Endodermal cell (in vitro differentiated cells): Measurements from ENCODE around the gene MINK1. TPM values are rescaled to one million over a fixed set of nuclear protein-coding genes. Genes with fewer than 3 reads are reported as not detected.

Experiments
- DNase-seq: peaks from one replicate; pipeline ENCODE4 v3.0.0-alpha.2; 2017
- H3K27ac ChIP-seq: 2 replicates; pipeline ENCODE4 v1.5.1; 2013; ENCODE audit warnings: mild to moderate bottlenecking, low read depth, low read length, moderate library complexity
- H3K27me3 ChIP-seq: 2 replicates; pipeline ENCODE4 v1.6.1; 2013; ENCODE audit warnings: mild to moderate bottlenecking, low read length, moderate library complexity; ENCODE audit not compliant: insufficient read depth, control insufficient read depth, poor library complexity, severe bottlenecking
- H3K36me3 ChIP-seq: 2 replicates; pipeline ENCODE4 v1.7.0; 2013; ENCODE audit warnings: mild to moderate bottlenecking, low read length, moderate library complexity; ENCODE audit not compliant: control insufficient read depth, insufficient read depth
- H3K4me1 ChIP-seq: one replicate; pipeline ENCODE4 v1.7.0; 2013; ENCODE audit warnings: low read length; ENCODE audit not compliant: control insufficient read depth, insufficient read depth
- H3K4me3 ChIP-seq: 2 replicates; pipeline ENCODE4 v1.5.1; 2013; ENCODE audit warnings: mild to moderate bottlenecking, low read length, moderate library complexity
- H3K9ac ChIP-seq: 2 replicates; pipeline ENCODE4 v1.6.1; 2013; ENCODE audit warnings: mild to moderate bottlenecking, low read length, moderate library complexity; ENCODE audit not compliant: poor library complexity, severe bottlenecking; ENCODE audit errors: extremely low read depth
- H3K9me3 ChIP-seq: 2 replicates; pipeline ENCODE4 v1.6.1; 2013; ENCODE audit warnings: mild to moderate bottlenecking, low read length, moderate library complexity; ENCODE audit not compliant: control insufficient read depth
- H3K27ac Mint-ChIP-seq: 2 replicates; pipeline ENCODE4 v1.8.0; 2020; ENCODE audit warnings: mixed read lengths
- H3K27me3 Mint-ChIP-seq: 2 replicates; pipeline ENCODE4 v1.8.0; 2021; ENCODE audit warnings: mild to moderate bottlenecking, mixed read lengths; ENCODE audit not compliant: insufficient read depth
- H3K36me3 Mint-ChIP-seq: 2 replicates; pipeline ENCODE4 v1.8.0; 2020; ENCODE audit warnings: low read depth, mixed read lengths
- H3K4me1 Mint-ChIP-seq: 2 replicates; pipeline ENCODE4 v1.8.0; 2020; ENCODE audit warnings: mixed read lengths
- H3K4me3 Mint-ChIP-seq: 2 replicates; pipeline ENCODE4 v1.8.0; 2020; ENCODE audit warnings: mild to moderate bottlenecking, moderate library complexity, mixed read lengths
- H3K9me3 Mint-ChIP-seq: 2 replicates; pipeline ENCODE4 v1.8.0; 2020; ENCODE audit warnings: mild to moderate bottlenecking, mixed read lengths
- CTCF ChIP-seq: fragments of 200-600 bp; sonication (generic); conservative IDR thresholded peaks from 2 replicates; pipeline ENCODE4 v1.5.0; 2021; ENCODE audit warnings: antibody characterized with exemption, mild to moderate bottlenecking
- WGBS, 2 experiments: methylation state at CpG; one replicate each; pipeline versions ENCODE4 v1.1.5 to v1.1.7; 2013; ENCODE audit warnings: missing lambda C conversion rate in 2 of 2, mixed read lengths in 1 of 2; ENCODE audit not compliant: insufficient coverage in 1 of 2, insufficient read length in 1 of 2; 5-methylcytosine and 5-hydroxymethylcytosine counted together
- total RNA-seq, 2 donors: library from RNA; stranded (reverse); fragmentation: NEBNext Ultra II Directional in 1 of 2; extraction: Animal tissue kit (Norgen Biotek cat#: 25700) in 1 of 2; gene quantifications; 2 replicates in 1 of 2; 3 replicates in 1 of 2; pipeline ENCODE4 v1.2.1, GENCODE V29; 2021

Gene MINK1
- total RNA-seq, 2 donors from 2014 or later, result 75.0 to 79.7 TPM

- no peak overlapping the region for H3K4me3 ChIP-seq
- WGBS, 2 experiments, result 94 to 100% methylated on average over 7 to 12 of the region's 12 CpGs
Observed at GRCh38 chr17:4886830-4887229, 53.7 kb downstream of the MINK1 start.

DNA sequence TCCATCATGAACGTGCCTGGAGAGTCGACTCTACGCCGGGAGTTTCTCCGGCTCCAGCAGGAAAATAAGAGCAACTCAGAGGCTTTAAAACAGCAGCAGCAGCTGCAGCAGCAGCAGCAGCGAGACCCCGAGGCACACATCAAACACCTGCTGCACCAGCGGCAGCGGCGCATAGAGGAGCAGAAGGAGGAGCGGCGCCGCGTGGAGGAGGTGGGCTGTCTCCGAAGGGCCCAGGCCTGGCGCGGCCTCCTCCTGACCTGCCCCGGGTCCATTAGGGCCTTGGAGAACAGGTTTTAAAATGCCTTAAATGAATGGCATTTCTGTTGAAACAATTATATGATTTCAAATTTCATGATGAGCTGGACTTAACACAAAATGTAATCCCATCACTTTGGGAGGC lies 54.4 kb downstream of the MINK1 start:
- 93 to 95% methylated on average over 15 to 18 of the region's 18 CpGs for WGBS, 2 experiments

More at GRCh38 chr17:4886830-4887229, 53.7 kb downstream of the MINK1 start:
- no peak for DNase-seq
- no peaks in the 10 kb centered on the region for H3K27me3 Mint-ChIP-seq
- Histone ChIP-seq H3K36me3 (peaks cover 26% of the 10 kb centered on the region), H3K27ac (no peak overlapping the region), H3K27me3 (no peaks in the 10 kb centered on the region), H3K4me1 (no peaks in the 10 kb centered on the region), H3K9me3 (no peaks in the 10 kb centered on the region), H3K9ac (no peak overlapping the region)
- H3K4me1 Mint-ChIP-seq, result no peaks in the 10 kb centered on the region
- no peak for TF ChIP-seq CTCF
- no peaks in the 10 kb centered on the region for H3K9me3 Mint-ChIP-seq
- no peak overlapping the region for H3K27ac Mint-ChIP-seq
- no peak overlapping the region for H3K4me3 Mint-ChIP-seq
- peaks cover 46% of the 10 kb centered on the region for H3K36me3 Mint-ChIP-seq

GRCh38 chr17:4891411-4892410 lies 58.6 kb downstream of the MINK1 start:
- Mint-ChIP-seq H3K36me3 (peaks cover 37% of the 10 kb centered on the region), H3K9me3 (no peaks in the 10 kb centered on the region), H3K4me1 (no peaks in the 10 kb centered on the region), H3K27ac (no peak overlapping the region), H3K4me3 (no peak overlapping the region), H3K27me3 (no peaks in the 10 kb centered on the region)
- 90 to 93% methylated on average over 29 to 42 of the region's 42 CpGs for WGBS, 2 experiments
- H3K36me3 ChIP-seq, result peaks cover 43% of the 10 kb centered on the region
- DNase-seq, result no peak
- H3K27ac ChIP-seq, result no peak overlapping the region
- no peaks in the 10 kb centered on the region for H3K4me1 ChIP-seq
- no peaks in the 10 kb centered on the region for H3K9me3 ChIP-seq
- H3K27me3 ChIP-seq, result no peaks in the 10 kb centered on the region
- no peak overlapping the region for H3K9ac ChIP-seq
- no peak overlapping the region for H3K4me3 ChIP-seq
- no peak for TF ChIP-seq CTCF

More for the DNA sequence above, 54.4 kb downstream of the MINK1 start:
- Histone ChIP-seq H3K4me1 (no peaks in the 10 kb centered on the region), H3K4me3 (no peak overlapping the region), H3K27me3 (no peaks in the 10 kb centered on the region), H3K36me3 (peaks cover 28% of the 10 kb centered on the region), H3K9ac (no peak overlapping the region), H3K27ac (no peak overlapping the region), H3K9me3 (no peaks in the 10 kb centered on the region)
- Mint-ChIP-seq H3K27ac (no peak overlapping the region), H3K27me3 (no peaks in the 10 kb centered on the region), H3K4me3 (no peak overlapping the region), H3K9me3 (no peaks in the 10 kb centered on the region), H3K4me1 (no peaks in the 10 kb centered on the region), H3K36me3 (peaks cover 49% of the 10 kb centered on the region)
- no peak for DNase-seq
- TF ChIP-seq CTCF, result no peak
